Measurements from ENCODE around the gene NEURL1.

The NEURL1 gene

DNA sequence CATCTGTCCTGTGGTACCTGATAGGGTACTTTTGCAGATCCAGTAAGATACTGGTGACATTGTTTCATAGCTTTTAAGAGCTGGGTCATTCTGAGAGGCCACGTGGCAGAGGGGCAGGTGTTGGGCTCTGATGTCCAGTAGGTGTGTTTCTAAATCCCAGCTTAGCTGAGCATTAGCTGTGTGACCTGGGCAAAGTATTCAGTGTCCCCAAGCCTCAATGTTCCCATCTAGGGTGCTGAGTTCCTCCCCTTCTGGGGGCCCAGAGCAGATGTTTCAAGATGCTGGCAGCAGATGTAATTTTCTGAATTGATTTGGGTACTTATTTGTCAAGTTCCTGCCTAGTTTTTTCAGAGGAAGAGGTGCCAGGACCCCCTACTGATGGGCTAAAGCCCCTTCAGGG, 52.9 kb downstream of the NEURL1 start:
- DNase-seq (ENCODE audit: low read depth in 3 of 3), result no peak

- no peak for DNase-seq (ENCODE audit: low read depth in 3 of 3)
These were observed 54.0 kb downstream of the NEURL1 start for GRCh38 chr10:103547391-103547946.

- no peak for DNase-seq (ENCODE audit: low read depth in 3 of 3)
These were observed 54.5 kb downstream of the NEURL1 start for GRCh38 chr10:103548006-103548405.

GRCh38 chr10:103548581-103549348, 55.3 kb downstream of the NEURL1 start:
- no peak for DNase-seq (ENCODE audit: low read depth in 3 of 3)

DNA sequence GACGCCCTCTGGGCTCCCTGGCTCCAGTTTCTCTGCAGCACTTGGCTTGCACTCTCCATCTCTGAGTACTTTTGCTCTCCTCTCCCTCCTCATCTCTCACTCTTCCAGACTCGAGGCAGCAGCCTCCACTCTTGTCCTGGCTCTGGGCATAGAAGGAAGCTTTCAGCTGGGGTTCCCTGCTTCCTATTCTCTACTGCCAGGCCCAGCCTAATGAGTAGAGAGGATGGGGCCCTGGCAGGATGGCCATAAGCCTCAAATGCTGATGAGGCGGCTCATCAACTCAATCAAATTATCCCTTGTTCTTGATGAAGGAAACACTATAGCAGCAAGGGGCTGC, 55.8 kb downstream of the NEURL1 start:
- no peak for DNase-seq (ENCODE audit: low read depth in 3 of 3)

DNA sequence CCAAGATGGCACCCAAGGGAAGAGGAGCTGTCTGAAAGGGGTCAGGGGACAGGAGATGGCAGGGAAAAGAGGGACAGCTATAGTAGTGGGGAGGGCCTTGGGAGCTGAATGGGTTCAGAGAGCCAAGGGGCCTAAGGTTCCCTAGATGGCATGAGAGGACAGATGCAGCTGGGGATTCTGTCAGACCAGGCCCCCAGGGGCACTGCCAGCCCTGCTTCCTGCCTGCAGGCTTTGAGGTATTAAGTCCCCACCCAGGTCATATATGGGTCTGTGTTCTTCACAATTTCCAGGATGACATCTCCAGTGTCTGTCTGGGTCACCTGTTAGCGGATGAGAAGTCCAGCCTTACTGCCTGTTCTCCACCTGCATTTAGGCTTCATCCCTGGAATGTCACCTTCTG, 56.7 kb downstream of the NEURL1 start:
- no peak for DNase-seq (ENCODE audit: low read depth in 3 of 3)

GRCh38 chr10:103551619-103552602, 58.4 kb downstream of the NEURL1 start:
- DNase-seq (ENCODE audit: low read depth in 3 of 3), result no peak

DNA sequence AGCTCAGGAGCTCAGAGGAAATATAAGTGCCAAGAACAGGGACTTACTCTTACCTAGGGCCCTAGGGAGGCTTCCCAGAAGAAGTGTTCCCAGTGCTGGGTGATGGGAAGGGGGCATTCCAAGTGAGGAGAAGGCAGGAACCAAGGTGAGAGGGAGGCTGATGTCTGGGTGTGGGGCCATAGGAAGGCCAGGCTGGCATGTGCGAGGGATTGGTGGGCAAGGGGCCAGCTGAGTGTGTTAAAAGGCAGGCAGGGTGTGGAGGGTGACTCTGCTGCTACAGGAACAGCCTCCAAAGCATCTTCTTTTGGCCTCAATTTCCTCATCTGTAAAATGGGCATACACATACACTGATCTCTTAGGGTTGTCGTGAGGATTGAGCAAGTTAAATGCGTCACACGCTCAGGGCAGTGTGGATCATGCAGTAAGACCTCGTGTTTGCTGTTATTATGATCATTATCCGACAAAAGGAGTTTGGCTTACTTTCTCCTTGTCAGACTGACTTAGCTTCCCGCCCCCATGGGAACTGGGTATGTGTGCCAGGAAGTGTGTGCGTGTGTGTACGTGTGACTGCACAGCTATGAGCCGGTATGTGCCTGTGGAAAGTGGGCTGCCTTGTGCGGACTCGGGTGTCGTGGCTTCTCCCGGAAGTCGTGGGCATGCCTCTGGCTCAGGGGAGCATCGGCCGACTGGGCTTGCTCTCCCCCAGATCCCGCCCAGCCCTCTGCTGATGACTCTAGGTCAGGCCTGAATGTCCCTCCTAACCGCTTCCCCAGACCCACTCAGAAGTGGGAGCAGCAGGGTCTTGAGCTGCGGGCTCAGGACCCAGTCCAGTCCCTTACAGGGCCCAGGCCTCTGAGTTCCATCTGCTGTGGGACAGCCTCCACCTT, 59.6 kb downstream of the NEURL1 start:
- no peak for DNase-seq (ENCODE audit: low read depth in 3 of 3)

DNA sequence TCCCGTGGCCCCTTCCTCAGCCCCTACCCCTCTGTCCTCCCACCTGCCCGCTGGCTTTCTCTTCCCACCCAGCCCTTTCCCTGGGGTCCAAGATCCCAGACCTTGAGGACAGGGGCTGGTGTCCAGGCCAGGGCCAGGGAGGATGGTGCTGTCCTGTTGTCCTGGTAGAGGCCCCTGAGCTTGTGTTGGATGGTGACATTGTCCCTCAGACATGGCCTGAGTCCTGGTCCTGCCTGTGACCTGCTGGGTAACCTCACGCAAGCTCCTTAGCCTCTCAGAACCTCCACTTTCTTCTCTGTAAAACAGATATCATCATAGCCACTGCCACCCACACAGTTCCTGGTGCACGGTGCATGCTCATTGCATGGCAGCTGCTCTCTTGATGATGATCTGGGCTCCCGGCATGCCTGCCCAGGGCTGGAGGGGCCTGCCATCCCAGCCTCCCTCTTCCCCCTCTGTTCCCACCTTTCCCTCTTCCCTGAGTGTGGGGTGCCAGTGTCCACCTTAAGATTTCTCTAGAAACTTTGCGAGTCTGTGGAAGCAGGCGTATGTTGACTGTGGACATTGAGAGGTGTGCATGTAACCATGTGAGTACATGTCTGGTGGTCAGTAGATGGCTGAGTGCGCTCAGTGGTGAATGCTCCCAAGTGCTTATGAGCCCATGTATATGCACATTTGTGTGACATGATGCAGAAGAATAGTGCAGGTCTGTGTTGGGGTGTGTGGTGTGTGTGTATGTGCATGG, 60.4 kb downstream of the NEURL1 start:
- DNase-seq (ENCODE audit: low read depth in 3 of 3), result peak in 1 of 3 experiments; percentile 55

DNA sequence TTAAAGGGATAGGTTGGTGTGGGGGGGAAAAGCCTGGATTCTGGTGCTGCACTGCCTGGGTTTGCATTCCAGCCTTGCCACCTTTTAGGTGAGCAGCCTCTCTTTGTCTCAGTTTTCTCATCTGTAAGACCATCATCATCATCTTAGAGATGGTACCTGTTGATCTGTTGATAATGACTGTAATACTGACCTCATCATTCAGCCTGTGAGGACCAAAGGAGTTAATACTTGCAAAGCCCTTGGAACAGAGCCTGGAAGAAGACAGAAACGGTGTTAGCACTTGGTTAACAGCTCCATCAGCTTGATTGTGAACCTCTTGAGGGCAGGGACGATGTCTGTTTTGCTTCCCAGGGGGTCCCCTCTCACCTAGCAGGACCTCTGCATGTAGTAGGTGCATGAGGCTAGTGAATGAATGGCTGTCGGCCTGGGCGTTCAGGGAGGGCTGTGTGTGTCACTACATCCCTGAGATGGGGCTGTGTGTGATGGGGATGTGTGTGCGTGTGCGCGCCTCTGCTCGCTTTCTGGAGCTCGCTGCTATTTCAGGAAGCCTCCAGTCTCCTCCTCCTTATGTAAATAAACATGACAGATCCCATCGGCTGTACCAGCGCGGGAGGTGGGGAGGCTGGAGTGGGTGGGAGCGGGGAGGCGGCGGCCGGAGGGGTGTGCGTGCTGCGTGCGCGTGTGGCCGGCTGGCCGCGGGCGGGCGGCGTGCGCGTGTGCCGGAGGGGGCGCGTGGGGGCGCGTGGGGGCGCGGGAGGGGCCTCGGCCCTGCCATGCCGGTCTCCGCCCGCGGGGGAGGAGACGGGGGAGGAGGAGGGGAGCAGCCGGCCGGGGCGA, 61.2 kb downstream of the NEURL1 start:
- peak in 1 of 3 experiments; percentile 12 for DNase-seq (ENCODE audit: low read depth in 3 of 3)

- no peak for DNase-seq (ENCODE audit: low read depth in 3 of 3)
These were observed 61.8 kb downstream of the NEURL1 start for GRCh38 chr10:103555325-103555649.

- DNase-seq (ENCODE audit: low read depth in 3 of 3), result no peak
These were observed 62.2 kb downstream of the NEURL1 start for GRCh38 chr10:103555712-103556111.

DNA sequence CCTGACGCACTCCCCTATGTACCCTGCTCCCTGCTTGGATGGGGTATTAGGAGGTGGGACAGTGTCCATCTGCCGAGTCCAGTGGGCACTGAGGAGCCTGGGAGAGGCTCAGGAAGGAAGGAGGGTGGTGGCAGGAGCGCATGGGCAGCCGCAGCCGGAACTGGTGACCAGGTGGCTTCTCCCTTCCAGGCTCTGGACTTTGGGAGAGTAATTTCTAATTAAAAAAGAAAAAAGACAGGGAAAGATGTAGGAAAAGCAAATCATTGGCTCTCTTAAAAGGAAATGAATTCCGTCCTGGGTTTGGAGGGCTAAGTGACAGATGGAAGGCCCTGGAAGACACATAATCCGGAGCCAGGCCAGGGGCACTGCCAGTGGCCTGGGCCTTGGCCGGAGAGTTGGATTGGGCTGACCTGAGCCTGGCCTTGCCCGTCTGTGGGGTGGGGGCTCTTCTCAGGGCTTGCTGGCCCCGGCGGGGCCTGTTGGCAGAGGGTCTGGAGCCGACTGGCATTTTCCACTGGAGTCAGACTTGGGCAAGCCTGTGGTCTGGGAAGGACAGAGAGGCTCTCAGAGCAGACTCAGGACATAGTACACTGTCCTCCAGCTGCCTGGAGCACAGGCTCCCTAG, 63.0 kb downstream of the NEURL1 start:
- no peak for DNase-seq (ENCODE audit: low read depth in 3 of 3)

GRCh38 chr10:103557455-103557854, 64.0 kb downstream of the NEURL1 start:
- no peak for DNase-seq (ENCODE audit: low read depth in 3 of 3)

DNA sequence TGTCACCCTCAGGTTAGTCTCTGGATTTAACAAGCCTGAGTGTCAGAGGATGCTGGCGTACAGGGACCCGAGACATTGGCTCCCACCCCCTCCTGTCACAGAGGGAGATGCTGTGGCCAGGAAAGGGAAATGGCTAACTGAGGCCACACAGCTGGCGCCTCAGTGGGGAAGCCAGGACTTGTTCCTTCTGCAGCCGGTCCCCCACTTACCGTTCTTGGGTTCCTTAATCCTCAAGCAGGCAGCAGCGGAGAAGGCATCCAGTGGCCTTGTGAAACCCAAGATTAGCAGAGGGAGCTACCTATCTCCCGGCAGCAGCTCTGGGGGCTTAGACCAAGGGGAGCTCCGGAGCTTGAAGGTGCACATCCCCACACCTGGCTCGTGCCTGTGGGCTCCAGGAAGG, 65.4 kb downstream of the NEURL1 start:
- no peak for DNase-seq (ENCODE audit: low read depth in 3 of 3)

DNA sequence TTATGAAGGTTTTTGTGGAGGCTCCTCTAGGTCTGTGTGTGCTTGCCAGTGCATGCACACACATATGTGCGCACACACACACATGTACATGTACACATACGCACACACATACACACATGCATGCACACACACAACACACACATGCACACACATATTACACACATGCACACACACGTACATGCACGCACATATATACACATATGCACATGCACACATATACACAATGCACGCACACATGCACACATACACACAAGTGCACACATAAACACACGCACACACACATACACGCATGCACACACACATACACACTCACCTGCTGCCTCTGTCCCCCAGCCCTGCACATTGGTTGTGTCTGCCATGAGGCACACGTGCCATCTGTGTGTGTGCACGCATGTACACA, 66.3 kb downstream of the NEURL1 start:
- no peak for DNase-seq (ENCODE audit: low read depth in 3 of 3)

GRCh38 chr10:103560886-103561285, 67.4 kb downstream of the NEURL1 start:
- DNase-seq (ENCODE audit: low read depth in 3 of 3), result no peak

- DNase-seq (ENCODE audit: low read depth in 3 of 3), result no peak
These were observed 68.9 kb downstream of the NEURL1 start for GRCh38 chr10:103562383-103562782.

- DNase-seq (ENCODE audit: low read depth in 3 of 3), result no peak
These were observed 70.0 kb downstream of the NEURL1 start for GRCh38 chr10:103563231-103564115.

Measured in stimulated activated CD4-positive, alpha-beta T cell treated with anti-CD3 and anti-CD28 coated beads, TNF-alpha, amount 100 ng/mL, for 24 hours (primary cell).